HG03159 (cell line): ENCODE data around the gene DPPA3.
"Not testable (repeated sequence)": the region's sequence is repeated elsewhere in the genome, so short reads cannot be mapped to it uniquely, and the experiment has no call there.

Experiments
- ATAC-seq: cut with Tn5 transposase; IDR thresholded peaks from one replicate; pipeline ENCODE4 v1.9.1; 2021; ENCODE audit warnings: mild to moderate bottlenecking, moderate library complexity; ENCODE audit not compliant: unreplicated experiment

Gene DPPA3

DNA sequence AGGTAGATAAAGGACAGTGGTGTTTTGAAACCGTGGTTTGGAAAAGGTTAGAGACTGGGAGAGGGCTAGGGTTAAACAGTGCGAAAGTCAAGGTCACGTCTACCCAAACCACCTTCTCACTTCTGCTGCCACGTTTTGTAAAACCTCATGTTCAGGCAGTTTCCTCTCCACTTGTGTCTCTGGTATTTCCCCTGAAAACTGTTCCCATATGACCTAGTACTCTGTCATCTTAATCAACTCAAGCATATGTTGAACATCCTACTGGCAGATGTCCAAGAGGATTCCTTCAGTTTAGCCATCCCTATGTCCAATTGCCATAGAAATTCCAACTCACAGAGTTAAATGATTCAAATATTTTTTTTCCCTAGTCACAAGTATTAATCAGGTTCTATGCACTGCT lies 18.5 kb downstream of the DPPA3 start:
- no peak for ATAC-seq

DNA sequence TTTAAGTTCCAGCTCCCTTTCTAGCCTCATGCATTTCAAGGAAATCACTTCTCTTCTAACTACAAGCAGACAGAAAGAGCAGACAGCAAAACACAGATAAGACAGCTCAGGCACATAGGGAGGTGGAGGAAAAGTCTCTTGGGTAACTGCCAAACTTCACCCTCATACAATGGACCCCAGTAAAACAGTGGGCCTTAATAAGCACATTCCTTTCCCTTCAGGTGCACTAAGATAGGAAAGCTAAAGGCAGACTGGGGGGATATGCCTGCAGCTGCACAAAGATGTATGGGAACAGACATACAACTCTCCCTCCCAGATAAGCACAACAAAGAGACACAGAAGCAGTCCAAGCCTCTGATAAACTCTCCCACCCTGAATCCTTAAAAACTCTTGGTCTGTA lies 19.8 kb downstream of the DPPA3 start:
- ATAC-seq: not testable (repeated sequence)

DNA sequence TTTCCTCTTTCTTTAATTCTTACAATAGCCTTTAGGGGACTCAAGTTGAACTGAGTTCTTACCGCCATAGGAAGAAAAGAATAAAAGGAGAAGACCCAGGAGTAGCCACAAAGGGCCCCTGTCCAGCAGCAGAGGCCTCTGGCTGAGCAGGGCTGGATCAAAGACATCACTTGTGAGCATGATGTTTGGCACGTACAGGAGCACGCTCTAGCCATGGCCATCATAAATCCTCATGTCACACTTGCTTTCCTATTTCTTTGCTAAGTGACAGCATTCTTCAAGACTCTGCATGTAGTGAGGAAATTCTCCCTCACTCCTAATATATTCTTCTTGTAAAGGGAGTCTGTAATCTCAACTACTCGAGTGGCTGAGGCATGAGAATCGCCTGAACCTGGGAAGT lies 20.3 kb downstream of the DPPA3 start:
- no peak for ATAC-seq

DNA sequence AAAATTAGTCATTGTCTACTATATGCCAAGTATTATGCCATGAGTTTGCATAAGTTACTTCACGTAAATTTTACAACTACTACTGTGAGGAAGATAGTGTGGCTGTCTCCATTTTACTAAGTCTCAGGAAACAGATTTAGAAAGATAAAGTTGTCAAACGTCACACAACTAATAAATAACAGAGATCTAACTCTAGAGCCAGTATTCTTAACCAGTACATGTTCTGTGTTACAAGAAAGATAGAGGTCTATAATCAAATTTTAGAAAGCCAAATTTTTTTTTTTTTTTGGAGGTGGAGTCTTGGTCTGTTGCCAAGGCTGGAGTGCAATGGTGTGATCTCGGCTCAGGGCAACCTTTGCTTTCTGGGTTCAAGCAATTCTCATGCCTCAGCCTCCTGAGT lies 21.8 kb downstream of the DPPA3 start:
- ATAC-seq: no peak

DNA sequence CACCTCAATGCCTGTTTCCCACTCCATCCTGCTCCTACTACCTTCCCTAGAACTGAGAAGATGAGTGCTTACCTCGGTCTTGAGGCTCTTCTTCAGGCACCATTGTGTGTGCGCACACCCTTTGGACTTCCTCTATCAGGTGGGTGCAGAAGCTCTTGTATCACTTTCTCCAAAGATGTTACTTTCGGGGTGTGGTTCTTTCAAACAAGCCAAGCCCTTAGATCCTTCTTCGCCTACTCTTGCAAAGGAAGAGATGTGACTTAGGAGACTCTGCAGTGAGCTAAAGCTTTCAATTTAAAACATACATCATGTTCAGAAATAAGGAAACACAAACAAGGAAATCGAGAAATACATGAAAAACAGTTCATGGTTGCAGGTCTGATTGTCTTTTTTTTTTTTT lies 36.0 kb downstream of the DPPA3 start, which contains the start of gene CLEC4C:
Gene CLEC4C, minus strand, starts transcription at position 130 of the 400 bp plus-strand sequence. Its CDS starts 27 bp downstream, at position 103.
- no peak for ATAC-seq

DNA sequence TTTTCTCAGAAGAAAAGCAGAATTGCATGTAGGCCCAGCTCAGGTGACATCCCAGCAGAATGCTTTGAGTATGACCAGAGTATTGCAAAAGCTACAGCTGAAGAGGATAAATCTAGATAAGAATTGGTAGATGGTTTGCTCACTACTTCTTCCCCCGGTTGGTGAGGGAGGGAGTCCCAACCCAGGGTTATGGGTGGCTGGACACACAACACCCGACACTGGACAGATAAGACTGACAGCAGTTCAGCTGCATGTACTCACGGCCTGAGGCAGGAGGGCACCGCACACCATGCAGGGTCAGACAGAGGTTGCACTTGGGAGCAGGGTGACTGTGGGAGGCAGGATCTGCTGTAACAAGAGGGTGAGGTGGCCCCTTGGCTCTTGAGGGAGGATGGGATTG lies 37.6 kb downstream of the DPPA3 start:
- ATAC-seq: no peak

DNA sequence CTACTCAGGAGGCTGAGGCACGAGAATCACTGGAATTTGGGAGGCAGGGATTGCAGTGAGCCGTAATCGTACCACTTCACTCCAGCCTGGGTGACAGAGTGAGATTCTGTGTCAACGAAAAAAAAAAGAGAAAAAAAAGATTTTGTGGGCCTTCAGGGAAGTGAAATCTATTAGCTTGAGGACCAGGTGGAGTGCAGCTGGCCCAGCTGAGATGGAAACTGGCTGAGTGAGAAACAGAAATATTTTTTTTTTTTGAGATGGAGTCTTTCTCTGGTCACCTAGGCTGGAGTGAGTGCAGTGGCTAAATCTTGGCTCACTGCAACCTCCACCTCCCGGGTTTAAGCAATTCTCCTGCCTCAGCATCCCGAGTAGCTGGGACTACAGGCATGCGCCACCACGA lies 38.2 kb downstream of the DPPA3 start:
- ATAC-seq: no peak

DNA sequence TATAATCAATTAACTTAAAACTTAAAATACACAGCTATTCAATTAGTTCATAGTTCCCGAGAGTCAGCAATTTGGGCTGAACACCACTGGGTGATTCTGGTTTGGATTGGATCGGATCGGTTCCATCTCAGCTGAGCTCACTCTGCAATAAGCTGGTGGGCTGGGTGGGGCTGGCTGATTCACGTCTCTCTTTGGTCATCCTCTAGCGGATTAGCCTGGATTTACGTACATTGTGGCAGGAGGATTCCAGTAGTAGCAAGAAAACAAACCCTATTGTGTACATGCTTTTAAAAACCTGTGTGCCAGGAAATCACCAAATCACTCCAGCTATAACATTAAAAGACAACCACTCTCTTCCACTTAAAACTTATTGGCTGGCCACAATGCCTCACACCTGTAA lies 39.1 kb downstream of the DPPA3 start:
- ATAC-seq: no peak

DNA sequence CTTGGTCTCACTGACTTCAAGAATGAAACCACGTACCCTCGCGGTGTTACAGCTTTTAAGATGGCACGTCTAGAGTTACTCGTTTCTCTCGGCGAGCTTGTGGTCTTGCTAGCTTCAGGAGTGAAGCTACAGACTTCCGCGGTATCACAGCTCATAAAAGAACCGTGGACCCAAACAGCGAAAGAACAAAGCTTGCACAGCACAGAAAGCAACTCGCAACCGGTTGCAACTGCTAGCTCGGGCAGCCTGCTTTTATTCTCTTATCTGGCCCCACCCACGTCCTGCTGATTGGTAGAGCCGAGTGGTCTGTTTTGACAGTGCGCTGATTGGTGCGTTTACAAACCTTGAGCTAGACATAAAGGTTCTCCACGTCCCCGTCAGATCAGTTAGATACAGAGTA lies 40.2 kb downstream of the DPPA3 start:
- no peak for ATAC-seq

DNA sequence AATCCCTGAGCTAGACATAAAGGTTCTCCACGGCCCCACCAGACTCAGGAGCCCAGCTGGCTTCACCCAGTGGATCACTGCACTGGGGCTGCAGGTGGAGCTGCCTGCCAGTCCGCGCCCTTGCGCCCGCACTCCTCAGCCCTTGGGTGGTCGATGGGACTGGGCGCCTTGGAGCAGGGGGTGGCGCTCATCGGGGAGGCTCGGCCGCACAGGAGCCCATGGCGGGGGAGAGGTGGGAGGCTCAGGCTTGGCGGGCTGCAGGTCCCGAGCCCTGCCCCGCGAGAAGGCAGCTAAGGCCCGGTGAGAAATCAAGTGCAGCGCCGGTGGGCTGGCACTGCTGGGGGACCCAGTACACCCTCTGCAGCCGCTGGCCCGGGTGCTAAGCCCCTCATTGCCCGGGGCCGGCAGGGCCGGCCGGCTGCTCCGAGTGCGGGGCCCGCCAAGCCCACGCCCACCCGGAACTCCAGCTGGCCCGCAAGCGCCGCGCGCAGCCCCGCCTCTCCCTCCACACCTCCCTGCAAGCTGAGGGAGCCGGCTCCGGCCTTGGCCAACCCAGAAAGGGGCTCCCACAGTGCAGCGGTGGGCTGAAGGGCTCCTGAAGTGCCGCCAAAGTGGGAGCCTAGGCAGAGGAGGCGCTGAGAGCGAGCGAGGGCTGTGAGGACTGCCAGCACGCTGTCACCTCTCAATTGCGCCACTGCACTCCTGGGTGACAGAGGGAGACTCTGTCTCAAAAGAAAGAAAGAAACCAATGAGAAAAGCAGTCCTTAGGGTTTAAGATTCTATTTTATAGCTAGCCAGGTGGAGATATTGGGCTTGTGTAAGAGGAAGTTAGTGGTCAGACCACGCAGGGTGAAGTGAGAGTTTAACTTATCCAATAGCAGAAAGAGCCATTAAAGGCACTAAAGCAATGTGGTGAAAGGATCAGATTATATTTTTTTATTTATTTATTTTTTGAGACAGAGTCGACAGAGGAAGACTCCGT lies 41.0 kb downstream of the DPPA3 start:
- ATAC-seq: not testable (repeated sequence)

DNA sequence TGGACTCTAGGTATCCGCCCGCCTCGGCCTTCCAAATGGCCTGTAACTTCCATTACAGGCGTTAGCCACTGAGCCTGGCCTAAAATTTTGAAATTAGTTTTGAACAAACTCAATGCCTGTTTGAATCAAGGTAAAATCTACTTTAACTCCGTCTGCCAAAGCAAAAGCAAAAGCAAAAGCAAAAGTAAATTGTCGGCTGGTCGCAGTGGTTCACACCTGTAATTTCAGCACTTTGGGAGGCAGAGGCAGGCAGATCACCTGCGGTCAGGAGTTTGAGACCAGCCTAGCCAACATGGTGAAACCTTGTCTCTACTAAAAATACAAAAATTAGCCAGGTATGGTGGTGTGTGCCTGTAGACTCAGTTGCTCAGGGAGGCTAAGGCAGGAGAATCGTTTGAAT lies 44.4 kb downstream of the DPPA3 start:
- ATAC-seq: not testable (repeated sequence)

DNA sequence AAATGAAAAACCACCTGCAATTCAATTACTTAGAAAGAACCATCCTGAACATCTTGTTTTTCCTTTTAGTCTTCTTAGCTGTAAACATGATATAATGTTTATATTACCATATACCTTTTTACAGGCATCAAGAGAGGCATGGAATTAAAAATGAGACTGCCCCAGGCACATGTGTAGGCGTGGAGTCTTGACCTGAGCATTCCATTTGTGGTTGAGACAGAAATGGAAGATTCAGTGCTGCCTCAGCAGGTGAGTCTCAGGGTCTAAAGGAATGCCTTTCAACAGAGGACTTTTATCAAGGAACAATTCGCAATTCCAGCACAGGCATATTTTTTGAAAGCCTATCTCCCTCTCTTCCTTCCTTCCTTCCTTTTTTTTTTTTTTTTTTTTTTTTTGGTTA lies 45.8 kb downstream of the DPPA3 start:
- ATAC-seq: no peak

DNA sequence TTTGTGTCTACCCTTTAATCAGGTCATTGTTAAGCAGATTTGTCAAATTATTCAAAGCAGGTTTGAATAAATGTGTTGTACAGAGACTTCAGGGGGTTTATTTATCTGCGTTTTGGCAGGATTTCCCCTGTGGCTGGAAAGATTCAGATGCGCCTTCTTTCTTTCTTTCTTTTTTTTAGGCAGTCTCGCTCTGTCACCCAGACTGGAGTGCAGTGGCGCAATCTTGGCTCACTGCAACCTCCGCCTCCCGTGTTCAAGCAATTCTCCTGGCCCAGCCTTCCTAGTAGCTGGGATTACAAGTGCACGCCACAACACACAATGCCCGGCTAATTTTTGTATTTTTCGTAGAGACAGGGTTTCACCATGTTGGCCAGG lies 47.5 kb downstream of the DPPA3 start:
- ATAC-seq: no peak
